Mesenteric fat pad (tissue), 1 donor: ENCODE data around the gene TBC1D5. TPM values are rescaled to one million over a fixed set of nuclear protein-coding genes. Genes with fewer than 3 reads are reported as not detected.
A peak's percentile ranks its signal among the peaks of the same experiment; 100 is the strongest.

Experiments
- DNase-seq: peaks from one replicate; pipeline ENCODE4 v3.0.0-alpha.2; 2020; ENCODE audit warnings: low spot score
- total RNA-seq: library from RNA; stranded (reverse); fragmentation: NEBNext Ultra II Directional; extraction: Animal tissue kit (Norgen Biotek cat#: 25700); gene quantifications from one replicate; pipeline ENCODE4 v1.2.1, GENCODE V29; 2021
- donor health status: DM: yes; HTN: yes; CAD: no.

Gene TBC1D5
- total RNA-seq, 1 donor from 2014 or later: 50.1 TPM

DNA sequence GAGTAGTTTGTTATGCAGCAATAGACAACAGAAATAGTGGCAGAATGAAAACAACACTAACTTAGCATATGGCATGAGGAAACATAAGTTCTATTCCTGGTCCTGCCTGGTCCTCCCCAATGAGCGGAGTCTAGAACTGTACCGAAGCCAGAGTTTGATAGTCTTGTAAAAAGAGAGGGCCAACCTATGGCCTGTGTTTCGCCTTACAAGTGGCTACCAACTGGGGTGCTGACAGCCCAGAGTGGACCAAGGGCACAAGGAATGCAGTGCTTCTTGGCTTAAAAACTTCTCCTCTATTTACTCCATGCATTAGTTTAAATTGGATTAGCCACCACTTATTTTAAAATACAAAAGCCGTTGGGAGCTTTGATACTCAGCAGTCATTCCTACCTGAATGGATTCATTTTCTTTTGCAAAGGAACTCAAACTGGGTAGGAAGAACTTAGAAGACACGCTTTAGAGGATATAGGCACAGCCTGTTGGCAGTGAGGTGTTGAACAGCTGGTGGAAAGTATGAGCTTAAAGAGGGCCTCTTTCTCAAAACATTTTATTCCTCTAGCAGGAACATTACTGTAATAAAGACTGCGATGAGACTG, 554.7 kb downstream of the TBC1D5 start:
- DNase-seq: no peak

- DNase-seq: no peak
Measured at GRCh38 chr3:17183951-17184550, 558.4 kb downstream of the TBC1D5 start.

GRCh38 chr3:17182166-17182565, 560.3 kb downstream of the TBC1D5 start:
- no peak for DNase-seq

DNA sequence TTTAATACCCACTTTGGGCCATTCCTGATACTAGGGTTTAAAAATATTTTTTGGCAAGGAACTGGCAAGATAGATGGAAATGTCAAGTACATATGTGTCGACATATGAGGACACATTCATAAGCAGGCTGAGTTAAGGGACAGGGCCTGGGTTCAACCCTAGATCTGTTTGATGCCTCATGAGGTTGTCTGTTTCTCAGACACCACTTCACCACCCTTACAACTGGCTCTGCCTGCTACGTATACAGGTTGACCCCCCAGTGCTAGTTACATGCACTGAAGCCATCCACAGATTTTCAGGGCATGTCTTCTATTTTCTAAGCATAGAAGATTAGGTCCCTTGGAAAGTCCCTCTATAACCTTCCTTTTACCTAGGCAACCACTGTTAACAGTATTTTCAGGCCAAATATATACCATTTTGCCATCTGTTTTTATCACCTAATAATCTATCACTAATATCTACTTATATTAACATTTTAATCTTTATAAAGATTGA, 561.0 kb downstream of the TBC1D5 start:
- no peak for DNase-seq

DNA sequence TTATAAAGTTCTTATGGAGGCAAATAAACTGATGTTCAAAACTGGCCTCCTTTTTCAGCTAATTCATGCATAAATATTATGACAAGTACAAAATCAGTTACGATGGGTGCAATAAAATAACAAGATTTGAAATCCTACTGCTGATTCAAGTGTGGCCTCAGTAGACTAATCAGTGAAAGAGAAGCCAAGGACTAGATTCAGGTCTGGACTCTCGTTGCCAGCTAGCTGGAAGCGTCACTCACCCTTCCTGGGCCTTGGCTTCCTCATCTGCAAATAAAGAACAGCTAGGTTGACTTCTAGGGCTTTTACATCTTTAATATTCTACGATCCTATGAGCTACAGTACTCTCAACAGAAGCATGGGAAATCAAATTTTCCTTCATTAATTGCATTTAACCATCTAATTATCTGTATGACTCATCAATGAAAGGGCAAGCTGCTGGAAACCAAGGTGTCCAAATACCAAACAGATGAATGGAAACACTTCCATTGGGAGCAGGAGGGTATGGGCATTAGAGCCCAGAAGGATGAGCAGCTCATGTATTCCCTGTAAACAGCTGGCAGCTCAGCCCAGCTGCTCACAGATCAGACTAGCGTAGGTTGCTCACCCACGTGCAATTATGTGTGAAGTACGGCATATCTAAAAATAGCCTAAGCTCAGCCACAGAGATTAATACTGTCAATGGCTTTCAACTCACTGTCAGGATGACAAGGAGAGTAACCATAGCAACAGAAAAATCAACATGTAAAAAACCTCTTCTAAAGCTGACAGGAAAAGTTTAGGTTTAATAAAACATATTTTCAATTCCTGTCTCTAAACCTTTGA, 562.8 kb downstream of the TBC1D5 start:
- DNase-seq: no peak

- no peak for DNase-seq
Measured at GRCh38 chr3:17176757-17177156, 565.7 kb downstream of the TBC1D5 start.

DNA sequence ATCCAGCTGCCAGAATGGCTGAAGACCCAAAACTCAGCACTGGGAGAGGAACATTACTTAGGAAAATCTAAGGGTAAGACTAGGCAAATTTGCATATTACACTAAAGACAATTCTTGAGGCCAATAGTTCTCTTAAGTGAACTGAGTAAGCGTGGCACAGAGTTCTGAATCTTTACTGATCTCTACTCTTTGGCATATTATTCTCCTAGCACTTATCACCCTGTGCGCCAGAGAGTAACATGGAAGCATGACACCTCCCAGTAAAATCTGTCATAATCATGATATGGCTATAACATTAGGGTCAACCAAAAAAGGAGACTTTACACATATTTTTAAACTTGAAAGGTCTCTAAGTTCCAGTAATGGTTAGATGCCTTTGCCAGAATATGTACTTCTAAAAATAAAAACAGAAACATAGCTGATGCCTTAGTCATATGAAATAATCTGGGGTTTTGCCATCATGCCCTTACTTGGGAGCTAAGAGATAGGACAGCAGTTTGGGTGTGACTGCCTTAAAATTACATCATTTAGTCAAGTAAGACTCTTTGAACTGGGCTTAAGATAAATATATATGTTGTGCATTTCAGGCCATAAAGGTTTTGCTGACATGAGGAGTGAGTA, 567.1 kb downstream of the TBC1D5 start:
- DNase-seq: no peak

GRCh38 chr3:17166369-17166768, 576.1 kb downstream of the TBC1D5 start:
- no peak for DNase-seq

DNA sequence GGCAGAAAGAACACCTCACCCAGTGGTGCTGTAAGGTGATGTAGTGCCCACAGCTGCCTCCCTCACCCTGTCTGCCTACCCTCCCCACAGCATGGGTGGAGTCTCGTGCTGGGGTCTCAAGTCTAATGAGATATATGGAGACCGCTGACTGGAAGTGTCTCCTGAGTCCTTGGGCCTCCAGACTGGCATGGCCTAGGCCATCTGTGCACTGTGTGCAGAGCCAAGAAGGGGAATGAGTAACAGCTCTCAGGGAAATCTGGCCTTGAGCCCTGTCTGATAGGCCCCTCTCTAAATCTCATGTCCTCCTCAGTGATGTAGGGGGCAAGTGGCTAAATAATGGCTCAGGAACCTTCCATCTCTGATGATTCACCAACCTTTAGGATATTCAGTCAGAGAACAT, 580.3 kb downstream of the TBC1D5 start:
- no peak for DNase-seq

- DNase-seq: no peak
Measured at GRCh38 chr3:17160597-17160996, 581.8 kb downstream of the TBC1D5 start.

GRCh38 chr3:17158941-17159682, 583.3 kb downstream of the TBC1D5 start:
- peak; percentile 74 for DNase-seq

GRCh38 chr3:17157713-17158112, 584.7 kb downstream of the TBC1D5 start:
- no peak for DNase-seq

- no peak for DNase-seq
Measured at GRCh38 chr3:17156864-17157263, 585.6 kb downstream of the TBC1D5 start.

DNA sequence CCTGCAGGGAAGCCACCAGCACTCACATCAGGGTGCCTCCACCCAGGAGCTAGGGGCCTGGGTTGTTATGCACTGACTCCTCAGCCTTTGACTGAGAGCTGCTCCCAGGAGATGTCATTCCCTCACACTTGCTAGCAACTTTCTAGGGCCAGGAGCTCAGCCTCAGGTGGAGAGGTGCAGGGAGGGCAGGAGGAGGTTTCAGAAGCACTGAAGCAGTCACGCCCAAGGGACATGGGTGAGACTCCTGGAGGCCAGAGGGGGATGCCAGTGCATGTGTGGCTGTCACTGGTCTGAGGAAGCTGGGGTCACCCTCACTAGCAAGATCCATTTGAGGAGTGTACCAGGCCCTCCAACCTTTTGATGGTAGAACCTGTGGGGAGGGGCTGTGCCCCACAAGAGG, 586.5 kb downstream of the TBC1D5 start:
- DNase-seq: peak; percentile 45

DNA sequence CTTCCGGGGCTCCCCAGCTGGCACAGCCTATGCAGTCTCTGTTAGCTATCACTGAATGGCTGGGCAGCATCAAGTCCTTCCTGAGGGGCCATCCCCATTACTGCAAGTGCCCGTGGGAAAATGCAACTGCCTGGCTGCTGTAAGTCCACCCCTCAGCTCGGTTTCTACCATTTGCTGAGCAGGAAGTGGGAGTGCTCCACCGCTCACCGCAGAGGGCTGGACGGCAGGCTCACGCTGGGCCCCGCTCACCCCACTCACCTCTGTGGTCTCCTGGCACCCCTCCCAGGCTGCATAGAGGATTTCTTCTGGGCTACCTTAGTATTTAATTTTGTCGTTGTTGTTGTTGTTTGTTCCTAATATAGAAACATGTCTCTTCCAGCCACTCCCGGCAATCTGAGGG, 587.5 kb downstream of the TBC1D5 start:
- no peak for DNase-seq

GRCh38 chr3:17154221-17154620, 588.2 kb downstream of the TBC1D5 start:
- DNase-seq: peak; percentile 78

GRCh38 chr3:17153209-17153608, 589.2 kb downstream of the TBC1D5 start:
- DNase-seq: peak; percentile 16

- peak; percentile 80 for DNase-seq
Measured at GRCh38 chr3:17151598-17152373, 590.6 kb downstream of the TBC1D5 start.

DNA sequence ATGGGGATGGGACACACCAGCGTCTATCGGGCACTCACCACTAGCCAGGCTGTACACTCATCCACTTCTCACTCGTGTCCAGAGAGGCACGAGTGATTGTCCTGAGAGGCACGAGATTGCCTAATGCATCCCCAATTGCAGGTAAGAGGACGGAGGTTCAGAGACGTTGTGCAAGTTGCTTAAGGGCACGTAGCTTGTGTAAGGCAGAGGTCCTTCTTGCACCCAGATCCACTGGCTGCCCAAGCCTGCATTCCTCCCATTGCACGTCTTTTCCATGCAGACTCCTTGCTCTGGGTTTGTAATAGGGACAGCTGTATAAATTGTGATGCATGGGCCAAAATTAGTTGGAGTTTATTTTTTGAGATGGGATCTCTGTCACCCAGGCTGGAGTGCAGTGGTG, 593.4 kb downstream of the TBC1D5 start:
- peak; percentile 28 for DNase-seq

DNA sequence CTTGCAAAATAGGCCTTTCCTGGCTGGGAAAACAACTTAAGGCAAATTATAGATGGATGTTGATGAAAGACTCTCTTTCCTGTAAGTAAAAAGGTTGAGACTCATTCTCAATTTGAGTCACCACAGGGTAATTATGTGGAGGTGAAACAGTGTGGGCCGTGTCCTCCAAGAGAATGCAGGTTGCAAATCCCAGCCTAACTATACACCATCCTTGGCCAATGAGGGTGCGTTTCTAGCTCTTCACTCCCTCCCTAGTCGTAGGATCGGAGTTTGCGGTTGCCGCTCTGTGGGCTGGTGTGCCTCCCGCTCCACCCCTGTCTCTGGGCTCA, 597.8 kb downstream of the TBC1D5 start:
- no peak for DNase-seq
